Smooth muscle cell (in vitro differentiated cells): ENCODE results near the gene COL5A2. TPM values are rescaled to one million over a fixed set of nuclear protein-coding genes. Genes with fewer than 3 reads are reported as not detected.

Experiments used
- DNase-seq: peaks from one replicate; lab custom pipeline; 2025; ENCODE audit not compliant: unreplicated experiment; lab: John Stamatoyannopoulos, UW
- H2AFZ ChIP-seq: fragments of 200-600 bp; sonication (generic); 2 replicates; pipeline ENCODE4 v1.6.0; 2016; ENCODE audit warnings: antibody characterized with exemption, low read depth, mild to moderate bottlenecking
- H3F3A ChIP-seq: fragments of 200-600 bp; sonication (generic); 2 replicates; pipeline ENCODE4 v1.6.0; 2017; ENCODE audit warnings: antibody characterized with exemption, low read depth
- H3K27ac ChIP-seq: fragments of 200-600 bp; sonication (generic); 2 replicates; pipeline ENCODE4 v1.5.1; 2016; ENCODE audit warnings: low read depth, mild to moderate bottlenecking
- H3K27me3 ChIP-seq: fragments of 200-600 bp; sonication (generic); 2 replicates; pipeline ENCODE4 v1.6.1; 2016; ENCODE audit warnings: low read depth, mild to moderate bottlenecking
- H3K36me3 ChIP-seq: fragments of 200-600 bp; sonication (generic); 2 replicates; pipeline ENCODE4 v1.5.1; 2016; ENCODE audit warnings: low read depth
- H3K4me1 ChIP-seq: fragments of 200-600 bp; sonication (generic); 2 replicates; pipeline ENCODE4 v1.5.1; 2016; ENCODE audit warnings: low read depth
- H3K4me2 ChIP-seq: fragments of 200-600 bp; sonication (generic); 2 replicates; pipeline ENCODE4 v1.6.0; 2016; ENCODE audit warnings: mild to moderate bottlenecking
- H3K4me3 ChIP-seq: fragments of 200-600 bp; sonication (generic); 2 replicates; pipeline ENCODE4 v1.5.1; 2016; ENCODE audit warnings: mild to moderate bottlenecking
- H3K79me2 ChIP-seq: fragments of 200-600 bp; sonication (generic); 2 replicates; pipeline ENCODE4 v1.6.0; 2016; ENCODE audit warnings: low read depth, mild to moderate bottlenecking
- H3K9ac ChIP-seq: fragments of 200-600 bp; sonication (generic); 2 replicates; pipeline ENCODE4 v1.6.0; 2016; ENCODE audit warnings: low read depth
- H3K9me3 ChIP-seq: fragments of 200-600 bp; sonication (generic); replicated peaks from 2 replicates; pipeline ENCODE4 v1.5.1; 2016; ENCODE audit warnings: low read depth
- H4K20me1 ChIP-seq: fragments of 200-600 bp; sonication (generic); 2 replicates; pipeline ENCODE4 v1.6.0; 2016; ENCODE audit warnings: low read depth
- WGBS: methylation state at CpG from one replicate; pipeline ENCODE4 v1.1.7; 2016; ENCODE audit warnings: low lambda C conversion rate; 5-methylcytosine and 5-hydroxymethylcytosine counted together
- polyA plus RNA-seq: library from polyadenylated mRNA; unstranded; fragments of >200 nt; fragmentation: Nextera tagmentation; extraction: Ambion mirVana; gene quantifications from 2 replicates; pipeline ENCODE4 v1.2.1, GENCODE V29; 2016
- total RNA-seq: library from RNA; depleted of rRNA; stranded (reverse); fragments of >200 nt; gene quantifications from 2 replicates; pipeline ENCODE4 v1.2.3, GENCODE V29; 2014
- TF ChIP-seq, protein P1 (sequence below): fragments of 200-600 bp; sonication (generic); IDR thresholded peaks from 2 replicates; pipeline ENCODE4 v1.5.1; 2017; ENCODE audit warnings: borderline replicate concordance, mild to moderate bottlenecking, antibody characterized with exemption; ENCODE audit not compliant: insufficient read depth, poor library complexity, severe bottlenecking

COL5A2 gene
- total and polyA plus RNA-seq, 2 experiments from 2014 or later = 364 to 697 TPM

DNA sequence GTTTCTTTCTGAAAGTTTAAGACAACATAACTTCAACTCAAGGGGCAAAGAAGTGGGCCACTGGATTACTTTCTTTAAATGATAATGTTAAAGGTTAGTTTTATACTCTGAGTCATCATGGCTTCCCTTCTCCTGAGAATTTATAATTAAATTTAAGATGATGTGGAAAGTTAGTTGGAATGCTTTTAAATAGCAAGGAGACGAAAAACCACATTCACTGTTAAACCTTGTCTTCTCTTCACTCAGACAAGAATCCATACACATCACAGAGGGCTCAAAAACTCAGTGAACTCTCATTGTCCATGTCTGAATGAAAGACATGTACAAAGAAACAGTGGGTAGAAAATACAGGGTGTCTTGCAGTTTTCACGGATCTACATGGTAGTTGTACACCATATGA lies 65.6 kb downstream of the COL5A2 start:
- Histone ChIP-seq H3K79me2 (peaks cover 99% of the 10 kb centered on the region), H3K9me3 (no peaks in the 10 kb centered on the region), H3K27me3 (no peaks in the 10 kb centered on the region), H3K27ac (peak overlapping the region; percentile 75), H3K9ac (no peak overlapping the region), H3K36me3 (peaks cover 8% of the 10 kb centered on the region), H3K4me2 (peak overlapping the region; percentile 28), H3F3A (peaks cover 3% of the 10 kb centered on the region), H3K4me1 (peaks cover 23% of the 10 kb centered on the region), H2AFZ (no peak overlapping the region), H3K4me3 (no peak overlapping the region), H4K20me1 (peaks cover 34% of the 10 kb centered on the region)
- DNase-seq = no peak
- TF ChIP-seq, protein P1, sequence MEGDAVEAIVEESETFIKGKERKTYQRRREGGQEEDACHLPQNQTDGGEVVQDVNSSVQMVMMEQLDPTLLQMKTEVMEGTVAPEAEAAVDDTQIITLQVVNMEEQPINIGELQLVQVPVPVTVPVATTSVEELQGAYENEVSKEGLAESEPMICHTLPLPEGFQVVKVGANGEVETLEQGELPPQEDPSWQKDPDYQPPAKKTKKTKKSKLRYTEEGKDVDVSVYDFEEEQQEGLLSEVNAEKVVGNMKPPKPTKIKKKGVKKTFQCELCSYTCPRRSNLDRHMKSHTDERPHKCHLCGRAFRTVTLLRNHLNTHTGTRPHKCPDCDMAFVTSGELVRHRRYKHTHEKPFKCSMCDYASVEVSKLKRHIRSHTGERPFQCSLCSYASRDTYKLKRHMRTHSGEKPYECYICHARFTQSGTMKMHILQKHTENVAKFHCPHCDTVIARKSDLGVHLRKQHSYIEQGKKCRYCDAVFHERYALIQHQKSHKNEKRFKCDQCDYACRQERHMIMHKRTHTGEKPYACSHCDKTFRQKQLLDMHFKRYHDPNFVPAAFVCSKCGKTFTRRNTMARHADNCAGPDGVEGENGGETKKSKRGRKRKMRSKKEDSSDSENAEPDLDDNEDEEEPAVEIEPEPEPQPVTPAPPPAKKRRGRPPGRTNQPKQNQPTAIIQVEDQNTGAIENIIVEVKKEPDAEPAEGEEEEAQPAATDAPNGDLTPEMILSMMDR = no peak
- 74% methylated on average over 2 of the region's 2 CpGs for WGBS

GRCh38 chr2:189111063-189111715 lies 68.4 kb downstream of the COL5A2 start:
- Histone ChIP-seq H3K4me1 (peaks cover 9% of the 10 kb centered on the region), H3K27me3 (no peaks in the 10 kb centered on the region), H3K79me2 (peaks cover 99% of the 10 kb centered on the region), H4K20me1 (peaks cover 20% of the 10 kb centered on the region), H3K4me2 (no peak overlapping the region), H3K4me3 (no peak overlapping the region), H2AFZ (no peak overlapping the region), H3F3A (peaks cover 7% of the 10 kb centered on the region), H3K9me3 (no peaks in the 10 kb centered on the region), H3K27ac (peak overlapping the region; percentile 54), H3K9ac (no peak overlapping the region), H3K36me3 (peaks cover 22% of the 10 kb centered on the region)
- 89% methylated on average over 2 of the region's 2 CpGs for WGBS
- TF ChIP-seq, protein P1 = no peak
- DNase-seq = no peak

DNA sequence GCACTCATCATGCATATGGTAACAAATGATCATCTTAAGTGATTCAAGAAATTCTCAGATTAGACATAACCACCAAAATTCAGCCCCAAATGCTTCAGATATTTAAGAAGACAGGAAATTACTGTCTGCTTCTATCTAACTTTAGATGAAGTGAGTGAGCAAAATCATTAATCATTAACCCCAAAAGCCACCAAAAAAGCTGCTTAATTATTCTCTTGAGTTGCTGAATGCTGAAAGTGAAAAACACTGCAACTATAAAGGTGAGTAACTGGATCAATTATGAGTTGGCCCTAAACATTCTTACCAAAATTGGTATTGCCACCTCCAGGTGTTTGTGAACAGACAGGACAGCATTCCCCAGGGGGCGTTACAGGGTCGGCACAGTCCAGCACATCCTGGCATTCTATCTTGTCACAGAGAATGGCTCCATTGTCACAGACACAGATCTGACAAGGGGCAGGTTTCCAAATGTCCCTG lies 69.6 kb downstream of the COL5A2 start:
- Histone ChIP-seq H2AFZ (no peak overlapping the region), H3K36me3 (peaks cover 30% of the 10 kb centered on the region), H3K9me3 (no peaks in the 10 kb centered on the region), H4K20me1 (peaks cover 10% of the 10 kb centered on the region), H3K79me2 (peaks cover 99% of the 10 kb centered on the region), H3K4me2 (no peak overlapping the region), H3K27me3 (no peaks in the 10 kb centered on the region), H3K9ac (peak overlapping the region; percentile 15), H3F3A (peaks cover 11% of the 10 kb centered on the region), H3K4me1 (peaks cover 3% of the 10 kb centered on the region), H3K27ac (peak overlapping the region; percentile 54), H3K4me3 (no peak overlapping the region)
- 68% methylated on average over 2 of the region's 2 CpGs for WGBS
- no peak for DNase-seq
- TF ChIP-seq, protein P1 = no peak

DNA sequence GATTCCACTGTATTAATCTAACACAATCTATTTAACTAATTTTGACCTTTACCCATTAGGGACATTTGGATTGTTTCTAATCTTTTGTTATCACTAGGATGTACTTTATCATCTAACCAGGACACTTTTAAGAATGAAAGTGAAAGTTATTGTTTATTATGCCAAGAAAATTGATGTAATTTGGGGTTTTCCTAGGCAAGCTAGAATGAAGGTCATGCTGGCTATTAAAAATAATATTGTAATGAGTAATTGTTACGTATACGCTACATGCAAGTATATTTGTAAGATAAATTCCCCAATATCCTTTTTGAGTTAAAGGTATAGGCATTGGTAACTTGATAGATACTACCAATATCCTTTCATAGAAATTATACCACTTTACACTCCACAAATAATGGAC lies 74.6 kb downstream of the COL5A2 start:
- WGBS = 96% methylated on average over 2 of the region's 2 CpGs
- H3K27ac ChIP-seq = peak overlapping the region; percentile 54
- no peak overlapping the region for H2AFZ ChIP-seq
- no peaks in the 10 kb centered on the region for H3K9me3 ChIP-seq
- H3F3A ChIP-seq = peaks cover 36% of the 10 kb centered on the region
- TF ChIP-seq, protein P1 = no peak
- H3K27me3 ChIP-seq = no peaks in the 10 kb centered on the region
- DNase-seq = no peak
- no peak overlapping the region for H3K4me3 ChIP-seq
- no peaks in the 10 kb centered on the region for H4K20me1 ChIP-seq
- peaks cover 93% of the 10 kb centered on the region for H3K79me2 ChIP-seq
- H3K4me2 ChIP-seq = no peak overlapping the region
- peaks cover 3% of the 10 kb centered on the region for H3K4me1 ChIP-seq
- peaks cover 46% of the 10 kb centered on the region for H3K36me3 ChIP-seq
- no peak overlapping the region for H3K9ac ChIP-seq
